Activated CD8-positive, alpha-beta memory T cell treated with anti-CD3 and anti-CD28 coated beads, Interleukin-2, amount 10 ng/mL, durations not matched to agents 7 days and 5 days (primary cell): ENCODE data around the gene CCDC149. TPM values are rescaled to one million over a fixed set of nuclear protein-coding genes. Genes with fewer than 3 reads are reported as not detected.

ENCODE experiments used
- ATAC-seq: fragments of 150-1000 bp; cut with Tn5 transposase; one replicate; pipeline ENCODE4 v1.10.0; 2021; ENCODE audit warnings: moderate library complexity
- CTCF ChIA-PET: fragments of 350-600 bp; sonication (Branson Sonifier 250); formaldehyde crosslinking; loops from one replicate; lab custom pipeline; 2021; ENCODE audit warnings: antibody characterized with exemption; lab: Charles Lee
- DNase-seq: peaks from one replicate; pipeline ENCODE4 v3.0.0-alpha.2; 2020
- H3K27ac Mint-ChIP-seq: one replicate; pipeline ENCODE4 v1.8.0; 2021; ENCODE audit warnings: mild to moderate bottlenecking, mixed read lengths
- H3K27me3 Mint-ChIP-seq: one replicate; pipeline ENCODE4 v1.8.0; 2021; ENCODE audit warnings: mixed read lengths
- H3K36me3 Mint-ChIP-seq: one replicate; pipeline ENCODE4 v1.8.0; 2021; ENCODE audit warnings: mild to moderate bottlenecking, mixed read lengths
- H3K4me1 Mint-ChIP-seq: one replicate; pipeline ENCODE4 v1.8.0; 2021; ENCODE audit warnings: mixed read lengths
- H3K4me3 Mint-ChIP-seq: one replicate; pipeline ENCODE4 v1.8.0; 2021; ENCODE audit warnings: mild to moderate bottlenecking, moderate library complexity, mixed read lengths
- H3K9me3 Mint-ChIP-seq: one replicate; pipeline ENCODE4 v1.8.0; 2022; ENCODE audit warnings: low read depth, mixed read lengths
- total RNA-seq, 2 experiments: library from RNA; stranded (reverse); gene quantifications; one replicate each; pipeline ENCODE4 v1.2.3, GENCODE V29; 2021

The CCDC149 gene
- total RNA-seq, result not detected

DNA sequence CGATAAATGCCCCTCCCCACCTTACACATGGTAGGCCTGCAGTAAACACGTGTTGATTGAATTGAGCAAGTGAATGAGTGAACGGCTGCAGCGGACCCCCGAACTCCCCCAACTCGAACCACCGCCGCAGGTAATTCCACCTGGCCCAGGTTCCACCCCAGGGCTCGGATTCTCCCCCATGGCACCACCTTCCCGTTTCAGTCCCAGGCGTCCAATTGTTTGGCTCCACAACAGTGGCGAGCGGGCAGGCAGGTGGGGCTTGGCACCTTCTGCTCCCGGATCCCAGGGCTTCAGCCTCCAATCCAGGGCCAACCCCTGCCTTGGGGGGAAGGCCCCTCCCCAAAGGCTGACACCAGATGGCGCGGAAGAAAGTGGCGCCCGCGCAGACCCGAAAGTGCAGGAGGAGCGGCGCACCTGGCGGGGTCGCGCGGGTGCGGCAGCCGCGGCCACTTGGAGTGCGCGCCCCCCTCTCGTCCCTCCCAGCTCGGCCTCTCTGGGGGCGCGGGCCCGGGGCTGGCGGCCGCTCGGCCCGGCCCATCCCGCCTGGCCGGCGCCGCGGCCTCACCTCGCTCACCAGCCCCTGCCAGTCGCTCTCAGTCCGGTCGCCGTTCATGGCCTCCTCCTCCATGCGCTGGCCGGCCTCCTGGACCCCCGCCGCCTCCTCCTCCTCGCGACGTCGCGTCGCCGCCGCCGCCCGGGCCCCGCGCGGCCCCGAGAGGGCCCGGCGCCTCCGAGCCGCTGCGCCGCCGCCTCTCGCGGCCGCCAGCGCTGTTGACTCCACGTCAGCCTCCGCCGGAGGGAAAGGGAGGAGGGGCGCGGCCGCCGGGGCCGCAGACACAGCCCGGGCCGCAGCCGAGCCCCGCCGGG, at the start of gene CCDC149:
TSS of gene CCDC149 (minus strand) at position 791 of the 867 bp plus-strand sequence. CDS start at position 613, 178 bp downstream.
- CTCF ChIA-PET, result no interaction called here
- Mint-ChIP-seq H3K4me3 (no peak within 1 kb of the TSS), H3K9me3 (peaks cover 4% of the 10 kb centered on the region), H3K4me1 (no peaks in the 10 kb centered on the region), H3K36me3 (peaks cover 5% of the 10 kb centered on the region), H3K27me3 (peaks cover 24% of the 10 kb centered on the region), H3K27ac (no peak within 1 kb of the TSS)
- DNase-seq (no peak), ATAC-seq (peak; percentile 12)

DNA sequence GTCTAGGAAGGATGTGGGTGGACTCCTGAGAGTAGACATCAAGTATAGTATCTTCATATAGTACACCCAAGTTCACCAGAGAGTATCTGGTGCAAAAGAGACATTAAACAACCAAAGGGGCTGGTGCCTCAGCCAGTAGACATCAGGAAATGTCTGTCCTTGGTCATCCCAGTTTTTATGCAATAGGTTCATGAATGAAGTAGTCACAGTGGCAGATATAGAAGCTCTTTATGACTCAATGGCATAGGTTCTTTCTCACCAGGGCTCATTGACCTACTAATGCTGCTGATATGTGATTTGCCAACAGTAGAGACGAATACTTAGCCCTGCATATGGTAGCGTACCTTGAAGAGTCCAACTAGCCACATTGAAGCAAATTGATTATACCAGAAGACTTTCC, 45.0 kb upstream of the CCDC149 start:
- H3K9me3 Mint-ChIP-seq, result peaks cover 3% of the 10 kb centered on the region
- ATAC-seq, result no peak
- H3K4me1 Mint-ChIP-seq, result no peaks in the 10 kb centered on the region
- H3K4me3 Mint-ChIP-seq, result no peak overlapping the region
- CTCF ChIA-PET, result no interaction called here
- DNase-seq, result no peak
- H3K27me3 Mint-ChIP-seq, result no peaks in the 10 kb centered on the region
- H3K36me3 Mint-ChIP-seq, result no peaks in the 10 kb centered on the region
- H3K27ac Mint-ChIP-seq, result no peak overlapping the region

DNA sequence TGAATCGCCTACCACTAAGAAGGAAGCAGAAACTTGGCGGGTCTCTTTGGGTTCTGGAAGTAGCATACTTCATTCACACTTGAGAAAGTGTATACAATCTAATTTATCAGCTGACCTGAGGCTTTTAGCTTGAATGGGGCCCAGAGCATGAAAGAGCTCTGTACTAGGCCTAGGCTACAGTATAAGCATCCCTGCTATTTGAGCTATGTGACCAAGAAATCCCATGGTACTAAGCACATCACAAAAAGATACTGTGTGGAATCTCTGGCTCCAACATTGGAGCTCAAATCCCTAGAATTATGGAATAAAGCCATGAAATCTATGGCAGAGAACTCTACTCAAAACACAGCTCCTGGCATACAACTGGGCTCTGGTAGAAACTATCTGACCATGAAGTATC, 43.9 kb upstream of the CCDC149 start:
- CTCF ChIA-PET, result no interaction called here

DNA sequence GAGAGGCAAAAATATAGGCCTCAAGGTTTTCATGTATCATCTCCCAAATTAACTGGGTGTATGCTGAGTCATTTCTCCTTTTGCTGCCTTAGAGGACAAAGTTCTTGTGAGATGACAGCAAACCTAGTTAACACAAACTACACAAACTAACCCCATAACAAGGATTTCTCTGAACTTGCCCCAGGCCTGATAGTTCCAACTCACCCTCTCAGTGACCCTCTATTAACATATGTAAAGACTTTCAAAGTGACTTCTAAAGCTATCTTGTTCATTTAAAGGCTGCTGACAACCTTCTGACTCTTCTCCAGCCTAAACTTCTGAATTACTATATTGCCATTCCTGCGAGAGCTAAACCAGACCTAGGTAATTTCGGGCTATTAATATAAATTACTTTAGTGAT, 43.2 kb upstream of the CCDC149 start:
- Mint-ChIP-seq H3K36me3 (no peaks in the 10 kb centered on the region), H3K4me1 (no peaks in the 10 kb centered on the region), H3K9me3 (peaks cover 3% of the 10 kb centered on the region), H3K27ac (no peak overlapping the region), H3K4me3 (no peak overlapping the region), H3K27me3 (no peaks in the 10 kb centered on the region)
- DNase-seq (no peak), ATAC-seq (no peak)
- CTCF ChIA-PET, result no interaction called here

More for the DNA sequence above, 43.9 kb upstream of the CCDC149 start:
- no peak for DNase-seq
- no peak for ATAC-seq
- H3K27me3 Mint-ChIP-seq, result no peaks in the 10 kb centered on the region
- peaks cover 3% of the 10 kb centered on the region for H3K9me3 Mint-ChIP-seq
- no peak overlapping the region for H3K4me3 Mint-ChIP-seq
- H3K36me3 Mint-ChIP-seq, result no peaks in the 10 kb centered on the region
- H3K4me1 Mint-ChIP-seq, result no peaks in the 10 kb centered on the region
- H3K27ac Mint-ChIP-seq, result no peak overlapping the region

DNA sequence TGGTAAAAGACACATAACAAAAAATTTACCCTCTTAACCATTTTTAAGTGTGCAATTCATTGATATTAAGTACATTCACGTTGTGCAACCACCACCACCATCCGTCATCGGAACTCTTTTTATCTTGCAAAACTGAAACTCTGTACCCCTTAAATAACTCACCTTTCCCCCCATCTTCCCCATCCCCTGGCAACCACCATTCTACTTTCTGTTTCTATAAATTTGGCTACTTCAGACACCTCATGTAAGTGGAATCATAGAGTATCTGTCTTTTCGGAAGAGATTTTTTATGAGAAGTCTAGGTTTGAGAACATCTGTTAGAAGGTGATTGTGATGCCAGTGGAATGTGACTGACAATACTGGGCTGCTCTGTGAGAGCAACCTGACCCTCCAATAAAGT, 39.8 kb upstream of the CCDC149 start:
- Mint-ChIP-seq H3K36me3 (no peaks in the 10 kb centered on the region), H3K9me3 (peaks cover 3% of the 10 kb centered on the region), H3K4me1 (no peaks in the 10 kb centered on the region), H3K27me3 (no peaks in the 10 kb centered on the region), H3K4me3 (no peak overlapping the region), H3K27ac (no peak overlapping the region)
- ATAC-seq (no peak), DNase-seq (no peak)
- CTCF ChIA-PET, result no interaction called here

DNA sequence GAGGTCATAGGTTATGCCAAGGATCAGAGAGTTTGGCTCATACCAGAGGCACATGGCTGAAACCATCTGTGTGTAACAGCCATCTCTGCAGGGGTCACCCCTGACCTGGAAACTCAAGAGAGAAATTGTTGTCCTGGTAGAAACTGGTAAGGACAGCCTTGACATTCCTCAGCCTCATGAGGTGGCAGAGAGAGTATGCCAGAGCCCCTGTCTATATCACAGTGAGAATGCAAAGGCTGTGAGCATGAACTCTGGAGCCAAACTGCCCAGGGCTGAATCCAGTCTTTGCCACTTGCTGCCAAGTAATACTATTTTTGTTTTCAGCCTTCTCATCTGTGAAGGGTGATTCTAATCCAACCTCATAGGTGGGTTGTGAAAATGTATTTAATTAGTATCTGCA, 37.1 kb upstream of the CCDC149 start:
- CTCF ChIA-PET, result no interaction called here
- Mint-ChIP-seq H3K27me3 (no peaks in the 10 kb centered on the region), H3K4me3 (no peak overlapping the region), H3K36me3 (no peaks in the 10 kb centered on the region), H3K4me1 (no peaks in the 10 kb centered on the region), H3K9me3 (peaks cover 7% of the 10 kb centered on the region), H3K27ac (no peak overlapping the region)
- DNase-seq (no peak), ATAC-seq (no peak)

DNA sequence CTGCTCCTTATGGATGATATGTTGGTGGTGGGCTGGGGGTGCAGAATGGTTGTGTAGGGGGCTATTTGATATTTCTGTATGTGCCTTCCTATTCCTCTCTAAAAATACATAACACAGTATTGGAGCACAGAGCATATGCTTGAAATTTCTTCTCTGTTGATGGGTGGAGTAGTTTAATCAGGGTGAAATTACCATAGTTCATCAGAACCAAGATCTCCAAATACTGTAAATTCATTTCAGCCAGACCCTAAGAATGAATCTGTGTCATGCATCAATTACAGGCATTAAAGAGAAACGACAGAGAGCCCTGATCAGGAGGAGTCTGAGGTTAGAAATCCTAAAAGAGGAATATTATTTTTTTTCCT, 25.1 kb upstream of the CCDC149 start:
- H3K4me1 Mint-ChIP-seq, result no peaks in the 10 kb centered on the region
- CTCF ChIA-PET, result no interaction called here
- no peak overlapping the region for H3K27ac Mint-ChIP-seq
- no peaks in the 10 kb centered on the region for H3K27me3 Mint-ChIP-seq
- H3K36me3 Mint-ChIP-seq, result no peaks in the 10 kb centered on the region
- H3K4me3 Mint-ChIP-seq, result no peak overlapping the region
- no peak for ATAC-seq
- H3K9me3 Mint-ChIP-seq, result peaks cover 9% of the 10 kb centered on the region
- no peak for DNase-seq

DNA sequence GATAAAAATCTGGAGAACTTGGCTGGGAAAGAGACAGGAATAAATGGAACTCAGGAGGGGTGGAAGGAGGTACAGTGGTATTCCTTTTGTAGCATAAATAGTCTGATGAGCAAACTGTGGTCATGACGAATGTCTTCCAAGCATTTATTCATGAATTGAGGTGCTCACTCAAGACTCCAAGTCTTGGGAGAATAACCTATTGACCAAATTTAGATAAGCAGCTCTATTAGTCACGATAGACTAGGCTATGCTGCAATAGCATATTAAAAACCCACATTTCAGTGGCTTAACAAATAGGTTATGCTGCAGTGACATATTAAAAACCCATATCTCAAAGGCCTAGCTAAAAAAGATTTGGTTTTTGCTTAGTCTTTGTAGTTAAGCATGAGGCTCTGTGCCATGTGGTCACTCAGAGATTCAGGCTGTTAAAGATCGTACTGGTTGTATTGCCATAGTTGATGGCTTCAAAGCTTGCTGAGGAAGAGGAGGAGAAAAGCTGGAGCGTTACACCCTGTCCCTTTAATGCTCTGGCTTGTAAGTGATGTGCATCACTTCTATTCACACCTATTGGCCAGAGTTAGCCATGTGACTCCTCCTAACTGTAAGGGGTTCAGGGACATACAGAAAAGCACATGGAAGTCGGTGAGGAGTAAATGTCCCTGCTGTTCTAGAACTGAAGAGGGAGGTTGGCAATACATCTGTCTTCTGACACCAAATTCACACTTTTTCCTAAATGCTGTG, 24.5 kb upstream of the CCDC149 start:
- Mint-ChIP-seq H3K4me3 (no peak overlapping the region), H3K36me3 (no peaks in the 10 kb centered on the region), H3K9me3 (peaks cover 9% of the 10 kb centered on the region), H3K27me3 (no peaks in the 10 kb centered on the region), H3K4me1 (no peaks in the 10 kb centered on the region), H3K27ac (no peak overlapping the region)
- CTCF ChIA-PET, result no interaction called here
- ATAC-seq (no peak), DNase-seq (no peak)

DNA sequence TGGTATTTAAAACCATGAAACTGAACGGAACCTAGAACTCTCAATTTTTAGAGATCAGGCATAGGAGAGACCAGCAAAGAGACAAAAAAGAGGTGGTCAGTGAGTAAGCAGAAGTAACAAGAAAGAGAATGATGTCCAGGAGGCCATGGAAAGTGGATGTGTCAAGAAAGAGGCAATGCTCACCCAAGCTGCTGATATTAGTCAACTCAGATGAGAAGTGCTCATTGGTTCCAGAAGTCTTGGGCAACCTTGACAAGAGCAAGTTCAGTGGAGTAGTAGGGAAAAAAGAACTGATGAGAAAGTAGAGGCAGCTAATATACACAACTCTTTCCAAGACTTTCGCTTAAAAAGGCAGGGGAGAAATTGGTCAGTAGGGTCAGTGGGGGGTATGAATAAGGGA, 23.0 kb upstream of the CCDC149 start:
- H3K4me3 Mint-ChIP-seq, result no peak overlapping the region
- no peaks in the 10 kb centered on the region for H3K27me3 Mint-ChIP-seq
- CTCF ChIA-PET, result no interaction called here
- H3K27ac Mint-ChIP-seq, result no peak overlapping the region
- ATAC-seq (no peak), DNase-seq (no peak)
- no peaks in the 10 kb centered on the region for H3K36me3 Mint-ChIP-seq
- peaks cover 9% of the 10 kb centered on the region for H3K9me3 Mint-ChIP-seq
- no peaks in the 10 kb centered on the region for H3K4me1 Mint-ChIP-seq

DNA sequence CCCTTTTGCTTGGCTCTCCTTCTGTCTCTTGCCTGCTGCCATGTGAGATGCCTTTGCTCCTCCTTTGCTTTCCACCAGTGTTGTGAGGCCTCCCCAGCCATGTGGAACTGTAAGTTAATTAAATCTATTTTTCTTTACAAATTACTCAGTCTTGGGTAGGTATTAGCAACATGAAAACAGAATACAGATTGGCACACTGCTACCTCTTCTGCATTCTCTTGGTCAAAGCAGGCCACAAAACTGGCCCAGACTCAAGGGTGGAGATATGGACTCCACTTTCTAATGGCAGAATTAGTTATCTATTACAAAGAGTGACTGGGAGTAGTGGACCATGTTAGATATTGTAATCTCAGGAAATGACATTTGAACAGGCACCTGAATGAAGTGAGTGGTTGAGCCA, 21.5 kb upstream of the CCDC149 start:
- Mint-ChIP-seq H3K27me3 (no peaks in the 10 kb centered on the region), H3K4me1 (no peaks in the 10 kb centered on the region), H3K4me3 (no peak overlapping the region), H3K9me3 (peaks cover 6% of the 10 kb centered on the region), H3K36me3 (no peaks in the 10 kb centered on the region), H3K27ac (no peak overlapping the region)
- CTCF ChIA-PET, result no interaction called here
- DNase-seq (no peak), ATAC-seq (no peak)

DNA sequence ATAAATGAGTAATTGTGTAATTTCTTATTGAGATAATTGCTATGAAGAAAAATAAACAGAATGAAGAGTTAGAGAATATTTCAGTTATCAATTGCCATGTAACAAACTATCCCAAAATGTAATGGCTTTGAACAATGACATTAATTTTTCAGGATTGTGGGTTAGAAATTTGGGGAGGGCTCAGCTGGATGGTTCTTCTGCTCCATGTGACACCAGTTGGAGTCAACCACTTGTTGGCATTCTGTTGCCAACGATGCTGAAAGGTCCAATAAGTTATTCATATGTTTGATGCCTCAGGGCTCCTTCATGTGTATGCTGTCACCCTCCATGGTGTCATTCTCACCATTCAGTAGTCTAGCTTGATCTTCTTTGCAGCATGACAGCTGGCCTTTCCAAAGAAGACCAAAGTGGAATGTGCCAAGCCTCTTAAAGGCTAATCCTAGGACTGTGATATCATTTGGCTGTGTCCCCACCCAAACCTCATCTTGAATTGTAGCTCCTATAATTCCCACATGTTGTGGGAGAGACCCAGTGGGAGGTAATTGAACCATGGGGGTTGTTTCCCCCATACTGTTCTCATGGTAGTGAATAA, 20.9 kb upstream of the CCDC149 start:
- DNase-seq (no peak), ATAC-seq (no peak)
- CTCF ChIA-PET, result no interaction called here
- Mint-ChIP-seq H3K27me3 (no peaks in the 10 kb centered on the region), H3K4me3 (no peak overlapping the region), H3K9me3 (peaks cover 6% of the 10 kb centered on the region), H3K27ac (no peak overlapping the region), H3K36me3 (no peaks in the 10 kb centered on the region), H3K4me1 (no peaks in the 10 kb centered on the region)

DNA sequence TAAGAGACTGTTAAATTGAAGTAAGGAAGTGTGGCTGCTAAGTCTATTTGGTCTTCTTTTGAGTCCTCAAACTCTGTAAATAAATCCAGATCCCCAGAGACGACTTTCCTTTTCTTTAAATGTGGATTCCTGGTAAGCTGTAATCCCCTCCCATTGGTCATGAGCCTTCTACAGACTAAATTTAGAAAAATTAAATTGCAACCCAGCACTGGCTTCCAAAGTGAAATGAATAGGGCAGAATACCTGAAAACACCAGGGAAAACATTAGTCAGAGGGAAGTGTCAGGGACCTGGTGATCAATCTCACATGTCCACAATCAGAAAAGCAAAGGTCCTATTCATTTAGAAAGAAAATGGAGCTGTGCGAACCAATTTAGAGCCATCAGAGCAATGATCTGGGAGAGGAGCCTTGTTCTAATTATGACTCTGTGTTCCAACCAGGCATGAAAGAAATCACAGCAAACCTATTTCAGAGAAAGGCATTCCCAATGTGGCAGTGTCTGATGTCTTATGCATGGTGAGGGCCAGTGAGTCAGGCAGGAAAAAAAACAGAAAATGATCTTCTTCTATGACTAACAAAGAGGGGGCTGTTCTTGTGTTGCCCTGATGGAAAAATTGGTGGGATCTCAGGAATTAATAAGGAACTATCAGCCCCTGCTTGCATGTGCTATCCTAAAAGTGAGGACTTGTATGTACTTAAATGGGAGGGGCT, 19.8 kb upstream of the CCDC149 start:
- Mint-ChIP-seq H3K36me3 (no peaks in the 10 kb centered on the region), H3K9me3 (peaks cover 6% of the 10 kb centered on the region), H3K27me3 (no peaks in the 10 kb centered on the region), H3K4me3 (no peak overlapping the region), H3K4me1 (no peaks in the 10 kb centered on the region), H3K27ac (no peak overlapping the region)
- no peak for ATAC-seq
- CTCF ChIA-PET, result no interaction called here
- no peak for DNase-seq

DNA sequence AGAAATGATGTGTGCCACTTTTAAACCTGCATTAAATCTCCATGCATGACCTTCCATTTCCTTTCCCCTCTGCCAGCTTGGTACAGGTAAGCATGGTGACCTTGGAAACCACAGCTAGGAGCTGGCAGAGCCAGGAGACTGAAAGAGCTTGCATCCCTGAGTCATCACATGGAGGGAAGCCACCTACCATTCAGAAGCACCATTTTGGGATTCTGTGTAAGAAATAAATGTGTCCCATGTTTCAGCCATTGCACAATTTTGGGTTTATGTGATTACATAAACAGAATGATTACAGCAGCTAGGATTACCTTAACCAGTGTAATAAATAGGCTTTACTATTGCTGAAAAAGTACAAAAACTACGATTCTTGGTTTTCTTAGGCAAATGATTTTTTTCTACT, 17.3 kb upstream of the CCDC149 start:
- CTCF ChIA-PET, result no interaction called here
- Mint-ChIP-seq H3K4me3 (no peak overlapping the region), H3K36me3 (no peaks in the 10 kb centered on the region), H3K27ac (no peak overlapping the region), H3K9me3 (peaks cover 4% of the 10 kb centered on the region), H3K4me1 (no peaks in the 10 kb centered on the region), H3K27me3 (no peaks in the 10 kb centered on the region)
- DNase-seq (no peak), ATAC-seq (no peak)
